Astrocyte (in vitro differentiated cells and primary cell): ENCODE measurements around the gene RNF207. TPM values are rescaled to one million over a fixed set of nuclear protein-coding genes. Genes with fewer than 3 reads are reported as not detected.

ENCODE experiments used
- DNase-seq: peaks from one replicate; pipeline ENCODE4 v3.0.0-alpha.2; 2010; ENCODE audit warnings: low read depth
- FAIRE-seq: peaks from 2 replicates; lab custom pipeline; 2011; peaks lifted over from hg19 to GRCh38; lab: Jason Lieb, UNC
- H2AFZ ChIP-seq: 2 replicates; pipeline ENCODE4 v1.6.0; 2012; ENCODE audit warnings: low read depth, low read length, inconsistent platforms
- H3K27ac ChIP-seq: 2 replicates; pipeline ENCODE4 v1.5.1; 2011; ENCODE audit warnings: low read depth, low read length, inconsistent platforms
- H3K27me3 ChIP-seq: 2 replicates; pipeline ENCODE4 v1.6.0; 2011; ENCODE audit warnings: low read length, inconsistent platforms; ENCODE audit not compliant: insufficient read depth
- H3K36me3 ChIP-seq: 2 replicates; pipeline ENCODE4 v1.5.1; 2011; ENCODE audit warnings: low read length, inconsistent platforms; ENCODE audit not compliant: insufficient read depth
- H3K4me1 ChIP-seq: 2 replicates; pipeline ENCODE4 v1.5.1; 2011; ENCODE audit warnings: low read length, inconsistent platforms; ENCODE audit not compliant: insufficient read depth
- H3K4me2 ChIP-seq: 2 replicates; pipeline ENCODE4 v1.6.0; 2012; ENCODE audit warnings: low read length, inconsistent platforms
- H3K4me3 ChIP-seq: 2 replicates; pipeline ENCODE4 v1.5.1; 2011; ENCODE audit warnings: low read depth, mild to moderate bottlenecking, low read length, inconsistent platforms; ENCODE audit not compliant: insufficient read depth
- H3K79me2 ChIP-seq: 2 replicates; pipeline ENCODE4 v1.6.0; 2012; ENCODE audit warnings: mild to moderate bottlenecking, low read length, inconsistent platforms; ENCODE audit not compliant: insufficient read depth
- H3K9ac ChIP-seq: 2 replicates; pipeline ENCODE4 v1.6.0; 2012; ENCODE audit warnings: mild to moderate bottlenecking, low read length, inconsistent platforms
- H3K9me3 ChIP-seq: 2 replicates; pipeline ENCODE4 v1.5.1; 2012; ENCODE audit warnings: low read depth, mild to moderate bottlenecking, low read length, inconsistent platforms; ENCODE audit not compliant: insufficient read depth
- H4K20me1 ChIP-seq: 2 replicates; pipeline ENCODE4 v1.6.0; 2012; ENCODE audit warnings: low read length, inconsistent platforms; ENCODE audit not compliant: insufficient read depth
- H3K27ac Mint-ChIP-seq: one replicate; pipeline ENCODE4 v1.8.0; 2021; ENCODE audit warnings: mild to moderate bottlenecking, mixed read lengths; ENCODE audit not compliant: unreplicated experiment
- H3K27me3 Mint-ChIP-seq: one replicate; pipeline ENCODE4 v1.8.0; 2021; ENCODE audit warnings: low read depth, mixed read lengths; ENCODE audit not compliant: unreplicated experiment
- H3K36me3 Mint-ChIP-seq: one replicate; pipeline ENCODE4 v1.8.0; 2021; ENCODE audit warnings: low read depth, mixed read lengths; ENCODE audit not compliant: unreplicated experiment
- H3K4me1 Mint-ChIP-seq: one replicate; pipeline ENCODE4 v1.8.0; 2021; ENCODE audit warnings: low read depth, mixed read lengths; ENCODE audit not compliant: unreplicated experiment
- H3K4me3 Mint-ChIP-seq: one replicate; pipeline ENCODE4 v1.8.0; 2021; ENCODE audit warnings: mild to moderate bottlenecking, moderate library complexity, mixed read lengths; ENCODE audit not compliant: unreplicated experiment
- H3K9me3 Mint-ChIP-seq: one replicate; pipeline ENCODE4 v1.8.0; 2021; ENCODE audit warnings: mild to moderate bottlenecking, mixed read lengths; ENCODE audit not compliant: unreplicated experiment
- EZH2 ChIP-seq: IDR thresholded peaks from 2 replicates; pipeline ENCODE4 v1.6.1; 2012; ENCODE audit warnings: mild to moderate bottlenecking, low read length, inconsistent platforms; ENCODE audit not compliant: insufficient read depth
- total RNA-seq: library from RNA; stranded (reverse); gene quantifications from 2 replicates; pipeline ENCODE4 v1.2.1, GENCODE V29; 2021
- TF ChIP-seq, protein P1 (sequence below): IDR thresholded peaks from 2 replicates; pipeline ENCODE4 v1.5.1; 2011; ENCODE audit warnings: low read depth, mild to moderate bottlenecking, inconsistent platforms, low read length, moderate library complexity; ENCODE audit not compliant: insufficient read depth

The RNF207 gene
- total RNA-seq, 1 donor from 2014 or later = 4.7 TPM

DNA sequence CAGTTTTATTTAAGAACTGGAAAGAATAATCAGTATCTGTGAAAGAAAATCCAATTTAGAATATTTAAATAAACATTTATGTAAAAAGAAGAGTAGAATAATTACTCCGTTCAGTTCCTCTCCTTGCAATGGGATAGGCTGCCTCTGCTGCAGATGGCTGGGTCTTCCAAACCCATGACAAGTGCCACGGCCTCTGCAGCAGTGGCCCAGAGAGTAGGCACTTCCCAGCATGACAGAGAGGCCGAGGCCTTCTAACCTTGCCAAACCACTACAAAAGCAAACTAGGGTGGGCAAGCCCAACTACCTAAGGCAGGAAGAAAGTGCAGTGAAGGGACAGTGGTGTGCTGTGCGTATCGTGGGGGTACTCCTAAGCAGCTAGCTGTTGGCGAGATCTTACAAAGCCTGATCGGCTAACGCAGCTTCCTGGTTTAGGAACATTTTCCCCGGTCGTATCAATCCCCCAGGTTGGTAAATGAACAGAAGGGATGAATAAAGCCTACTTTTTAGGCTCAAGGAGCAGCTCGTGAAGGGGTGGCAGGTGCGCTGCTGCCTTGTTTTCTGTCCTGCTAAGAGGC, 15.4 kb downstream of the RNF207 start:
- peaks cover 11% of the 10 kb centered on the region for H3K36me3 ChIP-seq
- FAIRE-seq (no peak), DNase-seq (no peak)
- H3K27me3 ChIP-seq = no peaks in the 10 kb centered on the region
- H3K4me1 ChIP-seq = peaks cover 4% of the 10 kb centered on the region
- no peak overlapping the region for H3K9ac ChIP-seq
- no peak overlapping the region for H3K4me2 ChIP-seq
- no peak overlapping the region for H2AFZ ChIP-seq
- H3K4me3 ChIP-seq = no peak overlapping the region
- no peaks in the 10 kb centered on the region for H3K9me3 ChIP-seq
- Mint-ChIP-seq H3K36me3 (peaks cover 19% of the 10 kb centered on the region), H3K4me1 (peaks cover 9% of the 10 kb centered on the region), H3K27ac (no peak overlapping the region), H3K4me3 (no peak overlapping the region), H3K27me3 (peaks cover 4% of the 10 kb centered on the region), H3K9me3 (no peaks in the 10 kb centered on the region)
- peaks cover 24% of the 10 kb centered on the region for H4K20me1 ChIP-seq
- H3K79me2 ChIP-seq = no peaks in the 10 kb centered on the region
- no peak overlapping the region for H3K27ac ChIP-seq
- TF ChIP-seq, protein P1, sequence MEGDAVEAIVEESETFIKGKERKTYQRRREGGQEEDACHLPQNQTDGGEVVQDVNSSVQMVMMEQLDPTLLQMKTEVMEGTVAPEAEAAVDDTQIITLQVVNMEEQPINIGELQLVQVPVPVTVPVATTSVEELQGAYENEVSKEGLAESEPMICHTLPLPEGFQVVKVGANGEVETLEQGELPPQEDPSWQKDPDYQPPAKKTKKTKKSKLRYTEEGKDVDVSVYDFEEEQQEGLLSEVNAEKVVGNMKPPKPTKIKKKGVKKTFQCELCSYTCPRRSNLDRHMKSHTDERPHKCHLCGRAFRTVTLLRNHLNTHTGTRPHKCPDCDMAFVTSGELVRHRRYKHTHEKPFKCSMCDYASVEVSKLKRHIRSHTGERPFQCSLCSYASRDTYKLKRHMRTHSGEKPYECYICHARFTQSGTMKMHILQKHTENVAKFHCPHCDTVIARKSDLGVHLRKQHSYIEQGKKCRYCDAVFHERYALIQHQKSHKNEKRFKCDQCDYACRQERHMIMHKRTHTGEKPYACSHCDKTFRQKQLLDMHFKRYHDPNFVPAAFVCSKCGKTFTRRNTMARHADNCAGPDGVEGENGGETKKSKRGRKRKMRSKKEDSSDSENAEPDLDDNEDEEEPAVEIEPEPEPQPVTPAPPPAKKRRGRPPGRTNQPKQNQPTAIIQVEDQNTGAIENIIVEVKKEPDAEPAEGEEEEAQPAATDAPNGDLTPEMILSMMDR = no peak
- no peak for TF ChIP-seq EZH2

DNA sequence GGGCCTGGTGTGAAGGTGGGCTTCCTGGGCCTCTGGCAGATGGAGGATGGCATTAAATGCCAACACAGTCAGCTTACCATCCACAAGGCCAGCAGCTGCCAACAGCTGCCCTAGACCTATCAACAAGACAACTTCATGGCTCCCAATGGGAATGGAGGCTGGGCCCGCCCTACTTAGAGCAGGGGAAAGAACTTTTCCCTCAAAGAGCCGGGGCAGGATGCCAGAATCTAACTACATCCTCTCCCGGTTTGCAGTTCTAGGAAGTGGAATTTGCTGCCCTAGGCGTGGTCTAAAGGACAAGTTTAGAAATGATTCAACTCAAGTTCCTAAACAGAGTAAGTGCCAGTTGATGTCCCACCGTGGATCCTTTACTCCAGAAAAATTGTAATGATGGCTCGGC, 16.7 kb downstream of the RNF207 start:
- FAIRE-seq = no peak
- Histone ChIP-seq H3K27ac (no peak overlapping the region), H3K4me1 (peaks cover 4% of the 10 kb centered on the region), H3K27me3 (no peaks in the 10 kb centered on the region), H2AFZ (no peak overlapping the region), H3K79me2 (no peaks in the 10 kb centered on the region), H4K20me1 (peaks cover 29% of the 10 kb centered on the region), H3K9ac (no peak overlapping the region), H3K4me3 (no peak overlapping the region), H3K9me3 (no peaks in the 10 kb centered on the region), H3K36me3 (peaks cover 14% of the 10 kb centered on the region), H3K4me2 (no peak overlapping the region)
- no peak overlapping the region for H3K27ac Mint-ChIP-seq
- peak overlapping the region; percentile 45 for H3K4me3 Mint-ChIP-seq
- H3K27me3 Mint-ChIP-seq = no peaks in the 10 kb centered on the region
- H3K9me3 Mint-ChIP-seq = no peaks in the 10 kb centered on the region
- H3K36me3 Mint-ChIP-seq = peaks cover 11% of the 10 kb centered on the region
- TF ChIP-seq, protein P1 = no peak
- TF ChIP-seq EZH2 = no peak
- DNase-seq = no peak
- H3K4me1 Mint-ChIP-seq = peaks cover 9% of the 10 kb centered on the region

DNA sequence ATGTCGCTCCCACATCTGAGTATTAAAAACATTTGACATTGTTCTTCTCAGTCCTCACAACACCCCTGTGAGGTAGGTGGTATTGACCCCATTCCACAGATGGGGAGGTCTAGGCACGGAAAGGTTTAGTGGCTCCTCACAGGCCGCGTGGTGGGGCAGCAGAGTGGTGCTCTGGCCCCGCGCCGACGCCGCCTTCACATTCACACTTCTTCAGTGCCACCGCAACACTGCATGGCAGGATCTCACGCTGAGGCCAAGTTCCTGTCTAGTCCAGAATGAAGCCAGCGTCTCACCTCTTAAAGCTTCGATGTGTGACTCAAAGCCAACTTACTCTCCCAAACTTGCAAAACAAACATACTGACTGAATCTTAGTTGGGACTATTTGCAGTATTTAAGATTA, 17.7 kb downstream of the RNF207 start:
- no peak for TF ChIP-seq EZH2
- TF ChIP-seq, protein P1 = no peak
- no peak overlapping the region for H3K4me2 ChIP-seq
- H3K4me3 Mint-ChIP-seq = no peak overlapping the region
- peaks cover 14% of the 10 kb centered on the region for H3K36me3 ChIP-seq
- H3K9ac ChIP-seq = no peak overlapping the region
- H3K27ac ChIP-seq = no peak overlapping the region
- no peaks in the 10 kb centered on the region for H3K27me3 ChIP-seq
- H3K4me1 ChIP-seq = peaks cover 4% of the 10 kb centered on the region
- H3K4me3 ChIP-seq = no peak overlapping the region
- H3K36me3 Mint-ChIP-seq = peaks cover 11% of the 10 kb centered on the region
- no peak overlapping the region for H3K27ac Mint-ChIP-seq
- H4K20me1 ChIP-seq = peaks cover 29% of the 10 kb centered on the region
- H3K79me2 ChIP-seq = no peaks in the 10 kb centered on the region
- H3K9me3 ChIP-seq = no peaks in the 10 kb centered on the region
- no peak overlapping the region for H2AFZ ChIP-seq
- FAIRE-seq = no peak
- peaks cover 9% of the 10 kb centered on the region for H3K4me1 Mint-ChIP-seq
- no peak for DNase-seq
- H3K27me3 Mint-ChIP-seq = no peaks in the 10 kb centered on the region
- H3K9me3 Mint-ChIP-seq = no peaks in the 10 kb centered on the region
